IMR-90 (cell line): ENCODE measurements around the gene MDFI. TPM values are rescaled to one million over a fixed set of nuclear protein-coding genes. Genes with fewer than 3 reads are reported as not detected.

Source experiments
- ATAC-seq: fragments of 200-7000 bp; cut with Tn5 transposase; 2 replicates; pipeline ENCODE4 v1.9.1; 2020; ENCODE audit warnings: low read depth, mild to moderate bottlenecking, moderate library complexity
- BruUV-seq: library from RNA; stranded (reverse); fragments of 400-500 nt; replicated peaks from 2 replicates; lab custom pipeline; 2021; lab: Mats Ljungman, UMichigan
- CTCF ChIA-PET: fragments of 300-600 bp; formaldehyde crosslinking; extraction: SDS; loops from one replicate; lab custom pipeline; 2021; ENCODE audit warnings: antibody characterized with exemption; lab: Yijun Ruan, JAX
- POLR2A ChIA-PET: fragments of 300-600 bp; sonication (Branson Sonifier 250); formaldehyde crosslinking; loops from one replicate; lab custom pipeline; 2022; ENCODE audit warnings: antibody characterized with exemption; ENCODE audit not compliant: unreplicated experiment; lab: Charles Lee
- DNase-seq: peaks from one replicate; pipeline ENCODE4 v3.0.0; 2013
- H2AFZ ChIP-seq: replicated peaks from 2 replicates; pipeline ENCODE3; 2013; ENCODE audit warnings: low read length, mild to moderate bottlenecking; ENCODE audit not compliant: poor library complexity
- H2AK5ac ChIP-seq: 2 replicates; pipeline ENCODE4 v1.6.1; 2013; ENCODE audit warnings: low read depth, low read length, inconsistent platforms
- H2AK9ac ChIP-seq: replicated peaks from 2 replicates; pipeline ENCODE3; 2013; ENCODE audit warnings: mild to moderate bottlenecking, low read depth, low read length, moderate library complexity; ENCODE audit not compliant: poor library complexity
- H2BK120ac ChIP-seq: 2 replicates; pipeline ENCODE4 v1.6.1; 2013; ENCODE audit warnings: low read depth, low read length, inconsistent platforms
- H2BK15ac ChIP-seq: 3 replicates; pipeline ENCODE4 v1.6.1; 2013; ENCODE audit warnings: low read depth, low read length, inconsistent platforms
- H2BK20ac ChIP-seq: 2 replicates; pipeline ENCODE4 v1.6.1; 2013; ENCODE audit warnings: low read depth, mild to moderate bottlenecking, inconsistent platforms, low read length, moderate library complexity
- H2BK5ac ChIP-seq: 2 replicates; pipeline ENCODE4 v1.6.1; 2013; ENCODE audit warnings: mild to moderate bottlenecking, low read depth, low read length, inconsistent platforms; ENCODE audit not compliant: poor library complexity, severe bottlenecking
- H3K14ac ChIP-seq: replicated peaks from 2 replicates; pipeline ENCODE4 v1.6.1; 2013; ENCODE audit warnings: low read depth, low read length, inconsistent platforms
- H3K18ac ChIP-seq: 2 replicates; pipeline ENCODE4 v1.6.1; 2013; ENCODE audit warnings: low read depth, low read length, control low read depth
- H3K23ac ChIP-seq: 2 replicates; pipeline ENCODE4 v1.6.1; 2013; ENCODE audit warnings: low read depth, low read length, inconsistent platforms
- H3K27ac ChIP-seq: 2 replicates; pipeline ENCODE4 v1.5.1; 2013; ENCODE audit warnings: mild to moderate bottlenecking, control low read depth, low read length; ENCODE audit not compliant: insufficient read depth
- H3K27me3 ChIP-seq: 2 replicates; pipeline ENCODE4 v1.6.1; 2013; ENCODE audit warnings: low read length; ENCODE audit not compliant: control insufficient read depth, insufficient read depth
- H3K36me3 ChIP-seq: 2 replicates; pipeline ENCODE4 v1.6.1; 2013; ENCODE audit warnings: low read length, mixed read lengths; ENCODE audit not compliant: control insufficient read depth, insufficient read depth
- H3K4ac ChIP-seq: 2 replicates; pipeline ENCODE4 v1.6.1; 2013; ENCODE audit warnings: low read depth, low read length, inconsistent platforms
- H3K4me1 ChIP-seq: 2 replicates; pipeline ENCODE4 v1.6.1; 2013; ENCODE audit warnings: low read length, mixed read lengths; ENCODE audit not compliant: control insufficient read depth, insufficient read depth
- H3K4me2 ChIP-seq: 2 replicates; pipeline ENCODE4 v1.6.1; 2013; ENCODE audit warnings: low read depth, mild to moderate bottlenecking, control low read depth, low read length, moderate library complexity
- H3K4me3 ChIP-seq: 2 replicates; pipeline ENCODE4 v1.5.1; 2013; ENCODE audit warnings: low read depth, mild to moderate bottlenecking, control low read depth, low read length, moderate library complexity; ENCODE audit not compliant: insufficient read depth
- H3K56ac ChIP-seq: 2 replicates; pipeline ENCODE4 v1.6.1; 2013; ENCODE audit warnings: low read length, inconsistent platforms; ENCODE audit not compliant: insufficient read depth; ENCODE audit errors: extremely low read depth
- H3K79me1 ChIP-seq, 2 experiments: 2 replicates each; pipeline ENCODE4 v1.6.1; 2013; ENCODE audit warnings: low read length in 2 of 2, inconsistent platforms in 1 of 2, low read depth in 1 of 2
- H3K9ac ChIP-seq: 2 replicates; pipeline ENCODE4 v1.6.1; 2013; ENCODE audit warnings: low read depth, low read length, control low read depth
- H3K9me1 ChIP-seq: 2 replicates; pipeline ENCODE4 v1.6.1; 2013; ENCODE audit warnings: low read length, inconsistent platforms; ENCODE audit not compliant: insufficient read depth
- H3K9me3 ChIP-seq: 2 replicates; pipeline ENCODE4 v1.6.1; 2013; ENCODE audit warnings: low read length; ENCODE audit not compliant: control insufficient read depth, insufficient read depth
- H4K20me1 ChIP-seq: 2 replicates; pipeline ENCODE4 v1.6.1; 2013; ENCODE audit warnings: low read length, inconsistent platforms; ENCODE audit not compliant: insufficient read depth
- H4K5ac ChIP-seq: 2 replicates; pipeline ENCODE4 v1.6.1; 2013; ENCODE audit warnings: mild to moderate bottlenecking, low read depth, low read length, control low read depth
- H4K8ac ChIP-seq, 2 experiments: 2 replicates each; pipeline ENCODE4 v1.6.1; 2013; ENCODE audit warnings: low read depth in 2 of 2, low read length in 2 of 2, control low read depth in 1 of 2, inconsistent platforms in 1 of 2
- H4K91ac ChIP-seq: 2 replicates; pipeline ENCODE4 v1.6.1; 2013; ENCODE audit warnings: low read depth, low read length, inconsistent platforms; ENCODE audit not compliant: insufficient read depth
- BHLHE40 ChIP-seq: fragments of 150-350 bp; IDR thresholded peaks from 2 replicates; pipeline ENCODE4 v1.6.1; 2016; ENCODE audit warnings: mild to moderate bottlenecking, low read depth, low read length
- CHD1 ChIP-seq: IDR thresholded peaks from 2 replicates; pipeline ENCODE4 v1.6.1; 2012; ENCODE audit warnings: low read depth, low read length, improper control_type of control experiment
- FOS ChIP-seq: fragments of 150-350 bp; IDR thresholded peaks from 2 replicates; pipeline ENCODE4 v1.6.1; 2016; ENCODE audit warnings: low read depth, low read length
- MAFK ChIP-seq: IDR thresholded peaks from 2 replicates; pipeline ENCODE4 v1.6.1; 2012; ENCODE audit warnings: low read depth, low read length, improper control_type of control experiment
- MAZ ChIP-seq: IDR thresholded peaks from 2 replicates; pipeline ENCODE4 v1.6.1; 2012; ENCODE audit warnings: low read depth, mild to moderate bottlenecking, low read length, improper control_type of control experiment, moderate library complexity, borderline replicate concordance
- NFE2L2 ChIP-seq: fragments of 150-350 bp; IDR thresholded peaks from 2 replicates; pipeline ENCODE4 v1.6.1; 2016; ENCODE audit warnings: low read depth, mild to moderate bottlenecking, low read length
- RAD21 ChIP-seq: IDR thresholded peaks from 2 replicates; pipeline ENCODE4 v1.6.1; 2012; ENCODE audit warnings: low read length, improper control_type of control experiment
- RFX5 ChIP-seq: IDR thresholded peaks from 2 replicates; pipeline ENCODE4 v1.8.0; 2012; ENCODE audit warnings: low read depth, mild to moderate bottlenecking, low read length, moderate library complexity
- USF2 ChIP-seq: fragments of 150-350 bp; IDR thresholded peaks from 2 replicates; pipeline ENCODE4 v1.6.1; 2017; ENCODE audit warnings: mild to moderate bottlenecking, antibody characterized with exemption, low read length, low read depth
- WGBS, 2 experiments: methylation state at CpG; one replicate each; pipeline versions ENCODE4 v1.1.5 to v1.1.7; 2013; ENCODE audit warnings: missing lambda C conversion rate in 2 of 2; ENCODE audit not compliant: insufficient read length in 1 of 2; ENCODE audit errors: extremely low coverage in 2 of 2; 5-methylcytosine and 5-hydroxymethylcytosine counted together
- dilution Hi-C: fragments of 300-500 bp; cut with HindIII; formaldehyde crosslinking; loops from one replicate; pipeline ENCODE4 v1.14.3; 2018; ENCODE audit warnings: low sequenced_read_pairs; ENCODE audit not compliant: unreplicated experiment
- in situ Hi-C: fragments of 300-500 bp; cut with MboI; formaldehyde crosslinking; loops from 3 replicates; pipeline ENCODE4 v1.14.3; 2019; ENCODE audit warnings: low sequenced_read_pairs, inconsistent platforms, mixed read lengths
- intact Hi-C: fragments of 100-400 bp; cut with micrococcal nuclease; formaldehyde crosslinking; loops from 2 replicates; pipeline ENCODE4 v1.10.0; 2022
- polyA plus RNA-seq, 3 experiments: library from polyadenylated mRNA; depleted of rRNA; stranded (reverse); fragments of >200 nt; gene quantifications; 2 replicates each; pipeline ENCODE4 v1.2.3, GENCODE V29; 2012; ENCODE audit warnings: low replicate concordance in 1 of 3
- total RNA-seq: library from RNA; depleted of rRNA; stranded (reverse); fragments of >200 nt; gene quantifications from 2 replicates; pipeline ENCODE4 v1.2.3, GENCODE V29; 2012
- TF ChIP-seq, protein P1 (sequence below): conservative IDR thresholded peaks from 2 replicates; pipeline ENCODE4 v1.5.1; 2012; ENCODE audit warnings: mild to moderate bottlenecking, low read depth, low read length, improper control_type of control experiment
- TF ChIP-seq, protein P2 (sequence below): fragments of 150-350 bp; IDR thresholded peaks from 2 replicates; pipeline ENCODE4 v1.6.1; 2016; ENCODE audit warnings: low read depth, mild to moderate bottlenecking, low read length, moderate library complexity, borderline replicate concordance

The MDFI gene
- total and polyA plus RNA-seq, 2 of the 4 experiments (the other 2 are of a cell fraction) = 0.18 to 0.29 TPM

DNA sequence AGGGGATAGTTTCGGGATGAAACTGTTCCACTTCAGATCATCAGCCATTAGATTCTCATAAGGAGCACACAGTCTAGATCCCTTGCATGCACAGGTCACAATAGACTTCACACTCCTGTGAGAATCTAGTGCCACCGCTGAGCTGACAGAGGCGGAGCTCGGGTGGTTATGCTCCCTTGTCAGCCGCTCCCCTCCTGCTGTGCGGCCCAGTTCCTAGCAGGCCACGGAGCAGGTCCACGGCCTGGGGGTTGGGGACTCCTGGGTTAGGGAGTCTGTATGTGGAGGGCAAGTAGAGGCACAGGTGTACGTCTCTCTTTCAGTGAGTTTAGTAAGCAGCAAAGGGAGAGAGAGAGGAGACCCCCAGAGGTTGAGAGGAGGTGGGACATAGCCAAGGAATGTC is 30.5 kb upstream of the MDFI start:
- Histone ChIP-seq H3K18ac (no peak overlapping the region), H3K9ac (no peak overlapping the region), H3K4ac (no peak overlapping the region), H3K79me1 (no peaks in the 10 kb centered on the region), H3K27ac (no peak overlapping the region), H2BK15ac (no peak overlapping the region), H3K4me1 (no peaks in the 10 kb centered on the region), H2AK9ac (no peak overlapping the region), H3K23ac (no peak overlapping the region), H2BK20ac (no peak overlapping the region), H3K14ac (no peak overlapping the region), H4K91ac (no peak overlapping the region), H2AK5ac (no peak overlapping the region), H4K20me1 (no peaks in the 10 kb centered on the region), H2BK120ac (no peak overlapping the region), H3K9me3 (no peaks in the 10 kb centered on the region), H3K36me3 (no peaks in the 10 kb centered on the region), H4K5ac (no peak overlapping the region), H3K27me3 (peaks cover 2% of the 10 kb centered on the region; the same call in 1 of the 2 replicates), H2AFZ (no peak overlapping the region), H3K4me2 (no peak overlapping the region), H3K4me3 (no peak overlapping the region), H2BK5ac (no peak overlapping the region), H4K8ac (no peak overlapping the region), H3K9me1 (no peaks in the 10 kb centered on the region), H3K56ac (no peak overlapping the region)
- DNase-seq (no peak), ATAC-seq (no peak)
- BruUV-seq = no TSS peak
- ChIA-PET POLR2A (no interaction called here), CTCF (no interaction called here)
- intact Hi-C loops = no loop called here
- in situ Hi-C loops = no loop called here
- dilution Hi-C loops = no loop called here
- no peak for TF ChIP-seq RAD21
- TF ChIP-seq MAFK = no peak
- TF ChIP-seq, protein P1, sequence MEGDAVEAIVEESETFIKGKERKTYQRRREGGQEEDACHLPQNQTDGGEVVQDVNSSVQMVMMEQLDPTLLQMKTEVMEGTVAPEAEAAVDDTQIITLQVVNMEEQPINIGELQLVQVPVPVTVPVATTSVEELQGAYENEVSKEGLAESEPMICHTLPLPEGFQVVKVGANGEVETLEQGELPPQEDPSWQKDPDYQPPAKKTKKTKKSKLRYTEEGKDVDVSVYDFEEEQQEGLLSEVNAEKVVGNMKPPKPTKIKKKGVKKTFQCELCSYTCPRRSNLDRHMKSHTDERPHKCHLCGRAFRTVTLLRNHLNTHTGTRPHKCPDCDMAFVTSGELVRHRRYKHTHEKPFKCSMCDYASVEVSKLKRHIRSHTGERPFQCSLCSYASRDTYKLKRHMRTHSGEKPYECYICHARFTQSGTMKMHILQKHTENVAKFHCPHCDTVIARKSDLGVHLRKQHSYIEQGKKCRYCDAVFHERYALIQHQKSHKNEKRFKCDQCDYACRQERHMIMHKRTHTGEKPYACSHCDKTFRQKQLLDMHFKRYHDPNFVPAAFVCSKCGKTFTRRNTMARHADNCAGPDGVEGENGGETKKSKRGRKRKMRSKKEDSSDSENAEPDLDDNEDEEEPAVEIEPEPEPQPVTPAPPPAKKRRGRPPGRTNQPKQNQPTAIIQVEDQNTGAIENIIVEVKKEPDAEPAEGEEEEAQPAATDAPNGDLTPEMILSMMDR = no peak
- TF ChIP-seq, protein P2, sequence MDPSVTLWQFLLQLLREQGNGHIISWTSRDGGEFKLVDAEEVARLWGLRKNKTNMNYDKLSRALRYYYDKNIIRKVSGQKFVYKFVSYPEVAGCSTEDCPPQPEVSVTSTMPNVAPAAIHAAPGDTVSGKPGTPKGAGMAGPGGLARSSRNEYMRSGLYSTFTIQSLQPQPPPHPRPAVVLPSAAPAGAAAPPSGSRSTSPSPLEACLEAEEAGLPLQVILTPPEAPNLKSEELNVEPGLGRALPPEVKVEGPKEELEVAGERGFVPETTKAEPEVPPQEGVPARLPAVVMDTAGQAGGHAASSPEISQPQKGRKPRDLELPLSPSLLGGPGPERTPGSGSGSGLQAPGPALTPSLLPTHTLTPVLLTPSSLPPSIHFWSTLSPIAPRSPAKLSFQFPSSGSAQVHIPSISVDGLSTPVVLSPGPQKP = no peak
- no peak for TF ChIP-seq BHLHE40
- TF ChIP-seq NFE2L2 = no peak
- TF ChIP-seq FOS = no peak
- no peak for TF ChIP-seq RFX5
- TF ChIP-seq CHD1 = no peak
- no peak for TF ChIP-seq USF2
- TF ChIP-seq MAZ = no peak
- WGBS, 2 experiments = 57% methylated on average over 3 of the region's 9 CpGs; no CpG with 5 or more reads in 1 of the 2 experiments
